ENCODE data around the gene LRP8.

DNA sequence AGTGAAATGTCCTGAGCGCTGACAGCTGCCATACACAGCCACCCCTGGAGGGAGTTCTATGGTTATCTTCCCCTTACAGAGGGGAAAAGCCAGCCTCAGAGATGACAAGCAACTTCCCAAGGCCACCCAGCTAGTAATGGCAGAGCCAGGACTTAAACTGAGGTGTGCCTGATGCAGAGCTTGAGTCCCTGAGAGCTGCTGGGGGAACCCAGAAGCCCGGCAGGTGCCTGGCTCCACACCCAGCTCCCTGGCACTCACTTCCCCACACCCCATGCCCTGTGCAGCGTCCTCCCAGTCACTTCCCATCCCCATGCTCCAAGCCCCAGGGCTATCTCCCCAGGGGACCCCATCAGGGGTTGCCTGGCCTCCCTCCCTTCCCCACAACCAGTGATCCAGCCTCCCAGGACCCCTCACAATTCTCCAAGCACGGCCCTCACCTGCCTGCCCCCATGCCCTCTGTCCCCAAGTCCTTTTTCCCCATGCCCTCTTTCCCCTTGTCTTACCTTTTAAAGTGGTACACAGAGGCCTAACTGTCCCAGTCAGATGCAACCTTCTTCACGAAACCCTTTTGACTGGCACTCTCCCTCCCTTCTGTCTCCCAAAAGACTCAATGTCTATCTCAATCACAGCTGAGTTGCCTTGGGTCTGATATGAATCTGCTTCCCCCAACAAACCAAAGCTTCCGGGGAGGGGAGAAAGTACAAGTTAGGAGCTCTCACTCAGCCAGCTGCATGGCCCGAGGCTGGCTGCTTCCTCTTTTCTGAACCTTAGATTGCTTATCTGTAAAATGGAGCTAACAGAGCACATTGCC is 39.8 kb upstream of the LRP8 start:
- TF ChIP-seq, protein P1, sequence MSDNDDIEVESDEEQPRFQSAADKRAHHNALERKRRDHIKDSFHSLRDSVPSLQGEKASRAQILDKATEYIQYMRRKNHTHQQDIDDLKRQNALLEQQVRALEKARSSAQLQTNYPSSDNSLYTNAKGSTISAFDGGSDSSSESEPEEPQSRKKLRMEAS (IDR thresholded peaks at IDR 0.05), result no peak
- TF ChIP-seq EP300 (IDR thresholded peaks at IDR 0.05) (no peak), EHMT2 (IDR thresholded peaks at IDR 0.05; ENCODE audit: low read depth) (no peak)
